MG63 (cell line): ENCODE data around the gene BRD3OS. TPM values are rescaled to one million over a fixed set of nuclear protein-coding genes. Genes with fewer than 3 reads are reported as not detected.

ENCODE experiments used
- DNase-seq: peaks from one replicate; pipeline ENCODE4 v3.0.0-alpha.2; 2020
- H3K27me3 ChIP-seq: fragments of 250-450 bp; sonication (Bioruptor Pico); 2 replicates; pipeline ENCODE4 v1.5.1; 2020; ENCODE audit warnings: mild to moderate bottlenecking, moderate library complexity
- H3K36me3 ChIP-seq: fragments of 250-450 bp; sonication (Bioruptor Pico); 2 replicates; pipeline ENCODE4 v1.5.1; 2020; ENCODE audit warnings: mild to moderate bottlenecking, moderate library complexity
- H3K4me3 ChIP-seq: fragments of 250-450 bp; sonication (Bioruptor Pico); 2 replicates; pipeline ENCODE4 v1.5.1; 2020; ENCODE audit warnings: mild to moderate bottlenecking, moderate library complexity
- H3K9me3 ChIP-seq: fragments of 250-450 bp; sonication (Bioruptor Pico); 2 replicates; pipeline ENCODE4 v1.5.1; 2020; ENCODE audit warnings: mild to moderate bottlenecking, moderate library complexity
- total RNA-seq: library from RNA; depleted of rRNA; stranded (reverse); fragments of >200 nt; shearing (Covaris generic); gene quantifications from 2 replicates; pipeline ENCODE4 v1.2.3, GENCODE V29; 2014; ENCODE audit warnings: low replicate concordance

The BRD3OS gene
- total RNA-seq, 1 experiment from 2014 or later, result 18.6 TPM

DNA sequence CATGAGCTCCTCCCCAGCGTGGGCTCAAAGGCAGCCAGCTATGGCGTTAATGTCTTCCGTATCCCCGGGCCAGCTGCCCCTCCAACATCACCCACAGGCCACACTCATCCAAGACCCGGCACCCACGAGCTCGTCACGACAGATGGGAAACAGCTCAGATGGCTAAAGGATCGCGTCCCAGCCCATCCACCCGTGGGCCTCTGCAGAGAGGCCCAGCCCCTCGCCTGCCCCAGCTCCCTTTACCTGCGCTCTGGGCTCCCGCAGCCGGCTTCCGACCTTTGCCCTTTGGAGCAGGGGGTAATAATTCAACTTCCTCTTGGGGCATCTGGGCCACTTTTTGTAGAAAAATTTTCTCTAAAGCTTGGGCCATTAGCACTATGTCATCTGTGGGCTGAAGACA lies 26.0 kb downstream of the BRD3OS start:
- Histone ChIP-seq H3K27me3 (no peaks in the 10 kb centered on the region), H3K9me3 (no peaks in the 10 kb centered on the region), H3K4me3 (no peak overlapping the region), H3K36me3 (peaks cover 23% of the 10 kb centered on the region)
- no peak for DNase-seq

- Histone ChIP-seq H3K36me3 (peaks cover 23% of the 10 kb centered on the region), H3K4me3 (no peak overlapping the region), H3K9me3 (no peaks in the 10 kb centered on the region), H3K27me3 (no peaks in the 10 kb centered on the region)
- DNase-seq, result no peak
These were observed 27.2 kb downstream of the BRD3OS start for GRCh38 chr9:134052491-134052890.

- H3K4me3 ChIP-seq, result no peak overlapping the region
- DNase-seq, result no peak
- no peaks in the 10 kb centered on the region for H3K27me3 ChIP-seq
- H3K36me3 ChIP-seq, result peaks cover 23% of the 10 kb centered on the region
- no peaks in the 10 kb centered on the region for H3K9me3 ChIP-seq
These were observed 27.7 kb downstream of the BRD3OS start for GRCh38 chr9:134052941-134053340.

GRCh38 chr9:134053401-134053871 lies 28.2 kb downstream of the BRD3OS start:
- Histone ChIP-seq H3K4me3 (no peak overlapping the region), H3K9me3 (no peaks in the 10 kb centered on the region), H3K36me3 (peaks cover 27% of the 10 kb centered on the region), H3K27me3 (no peaks in the 10 kb centered on the region)
- DNase-seq, result no peak

DNA sequence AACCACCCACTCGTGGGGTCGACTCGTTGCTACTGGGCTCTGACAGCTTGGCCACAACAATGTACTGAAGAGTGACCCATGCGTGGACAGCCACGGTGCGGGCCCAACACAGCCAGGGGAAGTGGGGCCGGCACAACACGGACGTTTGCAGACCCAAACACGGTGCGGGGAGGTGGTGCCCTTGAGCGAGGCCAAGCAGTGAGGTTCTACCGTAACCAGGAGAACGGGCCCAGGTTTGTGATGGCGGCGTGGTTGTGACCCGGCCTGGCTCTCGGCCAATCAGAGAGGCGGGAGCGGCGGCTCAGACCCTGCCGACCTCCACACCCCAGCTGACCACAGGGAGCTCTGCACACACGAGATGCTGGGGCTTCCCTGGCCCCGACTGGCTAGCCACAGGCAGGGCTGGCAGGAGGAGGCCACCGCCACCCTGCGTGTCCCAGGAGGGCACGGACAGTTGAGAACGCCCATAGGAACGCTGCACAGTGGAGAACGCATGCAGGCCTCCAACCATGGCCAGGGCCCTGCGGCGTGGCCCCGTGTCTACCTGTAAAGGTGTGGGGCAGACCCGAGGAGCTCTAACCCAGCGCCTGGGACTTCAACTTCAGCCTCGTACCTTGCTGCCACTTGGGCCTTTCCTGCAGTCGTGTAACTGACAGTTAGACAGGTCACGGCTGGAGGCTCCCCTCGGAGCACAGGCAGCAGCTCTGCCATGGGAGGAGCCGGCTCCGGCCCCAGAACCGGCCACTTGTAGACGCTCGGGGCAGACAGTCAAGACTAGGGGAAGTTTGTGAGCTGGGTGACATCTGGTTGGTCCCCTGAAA lies 28.9 kb downstream of the BRD3OS start:
- Histone ChIP-seq H3K4me3 (no peak overlapping the region), H3K36me3 (peaks cover 26% of the 10 kb centered on the region), H3K9me3 (no peaks in the 10 kb centered on the region), H3K27me3 (no peaks in the 10 kb centered on the region)
- no peak for DNase-seq

DNA sequence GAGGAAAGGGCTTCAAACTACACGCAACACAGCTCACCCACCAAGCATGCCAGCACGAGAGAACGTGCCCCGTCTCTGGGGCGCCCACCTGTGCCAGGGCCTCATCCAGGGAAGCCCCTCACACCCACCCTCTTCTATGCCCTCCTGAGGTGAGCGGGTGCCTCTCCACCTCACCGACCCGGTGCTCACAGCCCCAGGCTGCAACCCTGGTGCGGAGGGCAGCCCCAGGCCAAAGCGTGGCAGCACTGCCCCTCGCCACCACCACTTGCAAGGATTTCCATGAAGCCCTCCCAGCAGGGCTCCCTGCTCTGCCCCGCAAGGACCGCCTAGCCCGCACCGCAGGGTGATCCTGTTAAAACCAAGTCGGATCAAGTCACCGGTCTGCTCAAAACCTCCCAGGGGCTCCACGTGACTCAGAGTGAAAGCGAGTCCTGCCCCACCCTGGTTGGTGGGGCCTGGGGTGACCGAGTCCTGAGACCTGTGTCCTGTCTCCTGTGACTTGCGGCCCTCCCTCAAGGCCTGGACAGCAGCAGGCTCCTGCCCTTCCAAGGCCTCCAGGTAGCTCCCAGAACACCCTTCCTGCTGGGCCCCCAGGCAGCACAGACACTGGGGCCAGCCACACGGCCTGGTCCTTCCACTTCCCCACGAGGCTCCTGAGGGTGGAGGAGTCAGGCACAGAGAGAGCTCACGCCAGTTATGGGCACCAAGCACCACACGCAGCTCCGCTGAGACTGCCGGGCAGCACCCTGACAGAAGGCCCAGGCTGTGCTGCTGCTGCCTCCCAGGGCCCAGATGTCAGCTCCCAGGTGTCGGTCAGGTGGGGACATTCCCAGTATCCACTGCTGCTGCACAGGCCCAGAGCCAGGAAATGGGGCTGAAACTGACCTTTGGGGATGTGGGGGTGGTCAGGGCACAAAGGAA lies 29.9 kb downstream of the BRD3OS start:
- DNase-seq, result no peak
- H3K4me3 ChIP-seq, result no peak overlapping the region; the same call in 1 of the 2 replicates

GRCh38 chr9:134055981-134056461 lies 30.7 kb downstream of the BRD3OS start:
- peak overlapping the region; percentile 7; the same call in 1 of the 2 replicates for H3K4me3 ChIP-seq
- peak; percentile 95 for DNase-seq
- H3K27me3 ChIP-seq, result no peaks in the 10 kb centered on the region
- no peaks in the 10 kb centered on the region for H3K9me3 ChIP-seq
- H3K36me3 ChIP-seq, result peaks cover 21% of the 10 kb centered on the region

More for the DNA sequence above, 29.9 kb downstream of the BRD3OS start:
- Histone ChIP-seq H3K9me3 (no peaks in the 10 kb centered on the region), H3K36me3 (peaks cover 22% of the 10 kb centered on the region), H3K27me3 (no peaks in the 10 kb centered on the region)

DNA sequence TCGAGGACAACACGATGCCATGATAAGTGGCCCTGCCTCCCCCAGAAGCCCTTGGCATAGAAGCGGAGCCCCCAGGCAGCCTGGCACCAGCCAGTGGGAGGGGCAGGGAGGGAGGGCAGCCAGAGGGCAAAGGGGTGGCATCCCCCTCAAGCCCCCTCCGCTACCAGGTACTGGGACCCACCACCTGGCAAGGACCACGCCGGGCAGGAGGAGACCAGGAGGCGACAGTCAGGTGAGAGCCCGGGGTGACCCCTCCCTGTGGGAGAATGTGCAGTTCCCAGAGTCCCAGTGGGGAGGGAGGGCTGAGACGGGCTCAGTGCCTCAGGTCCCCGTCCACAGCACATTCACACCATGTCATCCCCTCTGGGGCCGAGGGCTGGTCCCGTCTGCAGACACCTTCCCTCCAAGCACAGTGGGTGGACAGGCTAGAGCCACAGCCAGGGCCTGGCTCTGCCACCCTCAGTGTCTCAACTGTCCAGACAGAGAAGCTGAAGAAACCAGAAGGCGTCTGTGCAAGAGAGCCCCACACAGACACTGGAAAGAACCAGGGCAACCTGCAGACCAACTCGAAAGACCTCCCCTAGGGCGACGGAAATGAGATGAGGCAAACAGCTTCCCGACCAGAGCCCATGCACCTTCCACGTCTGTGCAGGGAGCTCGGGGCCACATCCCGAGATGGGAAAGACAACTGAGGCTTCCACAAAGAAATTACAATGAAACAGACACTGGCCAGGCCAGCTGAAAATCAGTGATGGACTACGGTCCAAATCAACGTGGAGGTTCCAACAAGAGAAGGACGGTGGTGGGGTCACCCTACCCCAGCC lies 31.4 kb downstream of the BRD3OS start:
- DNase-seq, result no peak
- H3K27me3 ChIP-seq, result no peaks in the 10 kb centered on the region
- H3K36me3 ChIP-seq, result peaks cover 18% of the 10 kb centered on the region
- no peaks in the 10 kb centered on the region for H3K9me3 ChIP-seq
- H3K4me3 ChIP-seq, result no peak overlapping the region

DNA sequence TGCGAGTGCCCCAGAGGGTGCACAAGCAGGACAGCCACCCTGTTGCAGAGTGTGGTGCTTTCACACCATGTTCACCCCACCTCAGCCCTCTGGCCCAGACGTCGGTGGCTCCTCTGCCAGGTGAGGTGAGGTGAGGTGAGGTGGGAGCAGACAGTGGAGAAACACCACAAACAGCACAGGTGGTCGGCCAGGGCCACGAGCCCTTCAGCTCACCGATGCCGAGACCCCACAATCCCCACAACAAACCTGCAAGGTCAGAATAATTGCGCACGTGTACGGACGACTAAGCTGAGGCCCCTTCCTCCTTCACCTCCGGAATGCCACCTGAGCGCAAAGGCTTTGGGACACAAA lies 32.0 kb downstream of the BRD3OS start:
- Histone ChIP-seq H3K4me3 (no peak overlapping the region), H3K9me3 (no peaks in the 10 kb centered on the region), H3K27me3 (no peaks in the 10 kb centered on the region), H3K36me3 (peaks cover 15% of the 10 kb centered on the region)
- DNase-seq, result no peak

DNA sequence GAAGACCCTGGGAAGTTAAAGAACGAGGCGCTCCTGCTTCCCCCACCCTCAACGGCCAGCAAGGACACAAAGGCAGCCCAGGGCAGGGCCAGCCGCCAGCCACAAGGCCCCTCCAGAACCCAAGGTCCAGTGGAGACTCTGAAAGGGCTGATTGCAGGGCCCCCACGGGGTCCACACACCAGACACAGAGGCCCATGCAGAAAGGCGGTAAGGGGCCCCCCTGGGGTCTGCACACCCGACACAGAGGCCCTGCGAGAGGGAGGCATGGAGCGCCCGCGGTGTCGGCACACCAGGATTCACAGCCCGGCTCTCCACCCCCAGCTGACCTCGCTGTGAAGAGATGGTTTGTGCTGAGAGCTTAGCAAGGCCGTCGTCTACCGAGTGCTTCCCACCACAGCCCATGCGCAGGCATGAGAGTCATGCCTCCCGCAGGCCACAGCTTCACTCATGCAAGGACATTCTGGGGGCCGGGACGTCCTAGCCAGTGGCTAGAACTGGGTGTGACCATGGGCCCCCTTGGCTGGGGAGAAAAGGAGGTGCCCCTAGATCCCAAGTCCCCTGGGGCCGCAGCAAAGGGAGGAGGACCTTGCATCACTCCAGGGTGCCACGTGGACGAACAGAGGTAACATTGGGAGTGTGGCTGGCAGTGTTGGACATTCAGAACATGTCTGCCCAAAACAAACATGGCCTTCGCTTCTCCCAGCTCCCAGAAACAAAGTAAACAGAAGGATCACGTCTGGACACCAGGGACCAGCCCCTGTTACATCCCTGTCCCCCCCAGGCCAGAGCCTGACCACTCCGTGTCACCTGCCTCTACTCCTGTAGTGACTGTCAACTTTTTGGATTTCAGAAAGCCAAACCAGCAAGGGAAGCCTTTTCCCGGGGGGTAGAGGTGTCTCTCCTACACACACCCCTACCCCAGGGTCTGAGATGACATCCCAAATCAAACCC lies 32.7 kb downstream of the BRD3OS start:
- H3K27me3 ChIP-seq, result no peaks in the 10 kb centered on the region
- no peak for DNase-seq
- H3K36me3 ChIP-seq, result peaks cover 8% of the 10 kb centered on the region
- no peaks in the 10 kb centered on the region for H3K9me3 ChIP-seq
- H3K4me3 ChIP-seq, result no peak overlapping the region; the same call in 1 of the 2 replicates

DNA sequence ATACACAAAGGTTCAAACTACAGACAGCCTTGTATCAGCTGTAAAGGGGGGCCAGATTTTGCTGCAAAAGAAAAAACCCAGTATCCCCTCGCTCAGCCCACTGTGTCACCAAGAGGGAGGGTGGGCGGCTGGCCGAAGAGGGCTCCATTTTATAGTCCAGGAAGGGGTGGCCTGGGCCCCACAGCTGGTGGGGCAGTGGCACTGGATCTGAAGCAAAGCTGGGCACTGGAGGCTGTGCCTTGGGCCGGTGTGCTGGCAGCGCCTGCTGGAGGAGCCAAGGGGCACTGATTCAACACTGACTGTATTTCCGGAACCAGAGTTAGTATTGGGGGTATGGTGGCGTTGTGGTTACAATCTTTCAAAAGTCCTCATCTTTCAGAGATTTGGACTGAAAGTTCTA lies 33.4 kb downstream of the BRD3OS start:
- H3K36me3 ChIP-seq, result peaks cover 7% of the 10 kb centered on the region
- peak; percentile 80 for DNase-seq
- no peaks in the 10 kb centered on the region for H3K27me3 ChIP-seq
- no peak overlapping the region; the same call in 1 of the 2 replicates for H3K4me3 ChIP-seq
- no peaks in the 10 kb centered on the region for H3K9me3 ChIP-seq

- DNase-seq, result no peak
- Histone ChIP-seq H3K27me3 (no peaks in the 10 kb centered on the region), H3K36me3 (peaks cover 7% of the 10 kb centered on the region), H3K4me3 (no peak overlapping the region; the same call in 1 of the 2 replicates), H3K9me3 (no peaks in the 10 kb centered on the region)
These were observed 33.9 kb downstream of the BRD3OS start for GRCh38 chr9:134059188-134059641.

DNA sequence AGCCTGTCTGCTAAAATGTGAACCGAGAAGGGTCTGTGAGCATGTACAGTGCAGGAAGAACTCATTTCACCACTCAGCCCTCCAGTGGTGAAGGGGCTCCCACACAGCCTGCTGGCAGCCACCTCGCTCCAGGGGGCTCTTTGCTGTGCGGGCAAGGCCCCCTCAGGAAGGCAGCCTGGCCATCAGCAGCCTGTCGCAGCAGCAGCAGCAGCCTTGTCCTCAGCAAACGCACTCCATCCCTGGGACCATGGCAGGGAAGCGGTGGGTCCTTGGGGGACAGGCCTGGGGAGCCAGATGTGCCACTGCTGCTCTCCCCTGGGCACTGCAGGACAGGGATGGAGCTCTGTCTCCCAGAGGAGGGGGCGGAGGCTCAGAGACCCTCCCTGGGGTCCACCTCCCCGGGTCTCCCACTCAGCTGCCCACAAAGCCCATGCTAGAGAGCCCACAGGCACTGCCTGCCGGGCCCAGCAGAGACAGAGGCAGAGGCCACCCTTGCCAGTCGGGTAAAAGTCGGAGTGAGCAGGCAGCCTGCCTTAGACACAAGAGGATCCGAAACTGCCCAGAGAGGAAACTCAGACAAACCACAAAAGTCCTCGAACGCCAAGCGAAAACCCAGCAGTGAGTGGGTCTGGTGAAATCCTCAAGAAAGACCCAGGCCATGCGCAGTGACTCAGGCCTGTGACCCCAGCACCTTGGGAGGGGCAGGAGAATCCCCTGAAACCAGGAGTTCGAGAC lies 34.5 kb downstream of the BRD3OS start:
- peaks cover 10% of the 10 kb centered on the region for H3K36me3 ChIP-seq
- H3K9me3 ChIP-seq, result no peaks in the 10 kb centered on the region
- H3K4me3 ChIP-seq, result no peak overlapping the region
- DNase-seq, result no peak
- no peaks in the 10 kb centered on the region for H3K27me3 ChIP-seq

- H3K27me3 ChIP-seq, result no peaks in the 10 kb centered on the region
- no peak for DNase-seq
These were observed 35.3 kb downstream of the BRD3OS start for GRCh38 chr9:134060546-134060945.

More at GRCh38 chr9:134060546-134060945, 35.3 kb downstream of the BRD3OS start:
- Histone ChIP-seq H3K9me3 (no peaks in the 10 kb centered on the region), H3K4me3 (no peak overlapping the region), H3K36me3 (peaks cover 6% of the 10 kb centered on the region)
